ENCODE results near the gene KBTBD13. TPM values are rescaled to one million over a fixed set of nuclear protein-coding genes. Genes with fewer than 3 reads are reported as not detected.

The KBTBD13 gene
- total RNA-seq, 1 experiment from 2014 or later, result not detected

DNA sequence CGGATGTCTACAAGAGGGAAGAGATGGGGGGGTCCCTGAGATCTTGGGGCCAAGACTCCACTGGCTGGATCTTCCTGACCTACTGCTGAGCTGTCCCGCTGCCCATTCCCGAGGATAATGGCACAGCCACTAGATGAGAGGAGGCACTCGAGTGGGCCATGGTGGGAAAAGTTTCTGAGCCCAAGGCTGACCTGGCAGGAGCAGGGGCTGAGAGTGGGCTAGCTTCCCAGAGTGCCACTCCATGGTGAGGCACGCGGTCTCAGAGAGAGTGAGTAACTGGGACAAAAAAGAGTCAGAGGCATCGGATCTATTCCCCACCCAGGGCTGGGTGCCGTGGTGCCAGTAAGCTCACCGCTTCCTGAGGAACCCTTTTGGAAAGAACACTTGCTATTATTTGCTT, 20.4 kb upstream of the KBTBD13 start:
- TF ChIP-seq EZH2phosphoT487 (IDR thresholded peaks at IDR 0.05; ENCODE audit: borderline replicate concordance, low read length) (no peak), EZH2 (IDR thresholded peaks at IDR 0.05; ENCODE audit: low read length, unreplicated experiment) (no peak), CTCF (conservative IDR thresholded peaks at IDR 0.05; ENCODE audit: low read depth, low read length) (no peak)
- ATAC-seq, result no peak
- Histone ChIP-seq H3K9ac (ENCODE audit: low read length) (no peak overlapping the region), H3K79me2 (ENCODE audit: low read length) (no peaks in the 10 kb centered on the region), H4K20me1 (ENCODE audit: low read length) (no peaks in the 10 kb centered on the region), H3K4me3 (ENCODE audit: low read length) (no peak overlapping the region), H3K4me1 (ENCODE audit: insufficient read depth, low read length) (peaks cover 17% of the 10 kb centered on the region), H3F3A (ENCODE audit: low read length, unreplicated experiment) (no peaks in the 10 kb centered on the region), H3K27ac (ENCODE audit: low read length) (no peak overlapping the region), H3K4me2 (ENCODE audit: low read length) (no peak overlapping the region), H3K9me3 (ENCODE audit: low read length) (no peaks in the 10 kb centered on the region), H2AFZ (ENCODE audit: low read length) (no peak overlapping the region), H3K27me3 (ENCODE audit: low read length) (no peaks in the 10 kb centered on the region), H3K9me2 (replicated peaks; ENCODE audit: low read length) (no peaks in the 10 kb centered on the region), H3K36me3 (ENCODE audit: low read depth, low read length) (no peaks in the 10 kb centered on the region)
- ChIA-PET POLR2A (ENCODE audit: unreplicated experiment) (no interaction called here), CTCF (no interaction called here)
- BruUV-seq (replicated peaks), result no TSS peak
- intact Hi-C loops (cut with micrococcal nuclease), result loop anchor here (10.0 kb wide), 1 partner anchor 219 kb away; no protein-coding TSS in a partner anchor
- no peak for DNase-seq

GRCh38 chr15:65056868-65057548, 19.5 kb upstream of the KBTBD13 start:
- ChIA-PET POLR2A (ENCODE audit: unreplicated experiment) (no interaction called here), CTCF (no interaction called here)
- DNase-seq (peak; percentile 84), ATAC-seq (peak; percentile 70)
- no peaks in the 10 kb centered on the region for H4K20me1 ChIP-seq (ENCODE audit: low read length)
- peaks cover 17% of the 10 kb centered on the region for H3K4me1 ChIP-seq (ENCODE audit: insufficient read depth, low read length)
- no peak overlapping the region for H3K4me3 ChIP-seq (ENCODE audit: low read length)
- H2AFZ ChIP-seq (ENCODE audit: low read length), result no peak overlapping the region
- no peak overlapping the region for H3K27ac ChIP-seq (ENCODE audit: low read length)
- no peak overlapping the region for H3K9ac ChIP-seq (ENCODE audit: low read length)
- no peaks in the 10 kb centered on the region for H3K9me3 ChIP-seq (ENCODE audit: low read length)
- H3F3A ChIP-seq (ENCODE audit: low read length, unreplicated experiment), result no peaks in the 10 kb centered on the region
- no peaks in the 10 kb centered on the region for H3K36me3 ChIP-seq (ENCODE audit: low read depth, low read length)
- H3K79me2 ChIP-seq (ENCODE audit: low read length), result no peaks in the 10 kb centered on the region
- H3K9me2 ChIP-seq (replicated peaks; ENCODE audit: low read length), result no peaks in the 10 kb centered on the region
- intact Hi-C loops (cut with micrococcal nuclease), result loop anchor here (10.0 kb wide), 1 partner anchor 218 kb away; no protein-coding TSS in a partner anchor
- no peaks in the 10 kb centered on the region for H3K27me3 ChIP-seq (ENCODE audit: low read length)
- H3K4me2 ChIP-seq (ENCODE audit: low read length), result peak overlapping the region; percentile 43; the same call in 1 of the 2 replicates
- TF ChIP-seq EZH2phosphoT487 (IDR thresholded peaks at IDR 0.05; ENCODE audit: borderline replicate concordance, low read length) (no peak), EZH2 (IDR thresholded peaks at IDR 0.05; ENCODE audit: low read length, unreplicated experiment) (no peak), CTCF (conservative IDR thresholded peaks at IDR 0.05; ENCODE audit: low read depth, low read length) (no peak)
- no TSS peak for BruUV-seq (replicated peaks)

GRCh38 chr15:65057549-65057940, 19.0 kb upstream of the KBTBD13 start:
- Histone ChIP-seq H3K4me2 (ENCODE audit: low read length) (peak overlapping the region; percentile 43; the same call in 1 of the 2 replicates), H3K27me3 (ENCODE audit: low read length) (no peaks in the 10 kb centered on the region), H3K9ac (ENCODE audit: low read length) (no peak overlapping the region), H4K20me1 (ENCODE audit: low read length) (no peaks in the 10 kb centered on the region), H3K9me2 (replicated peaks; ENCODE audit: low read length) (no peaks in the 10 kb centered on the region), H3K4me3 (ENCODE audit: low read length) (no peak overlapping the region), H3K27ac (ENCODE audit: low read length) (no peak overlapping the region), H3K4me1 (ENCODE audit: insufficient read depth, low read length) (peaks cover 17% of the 10 kb centered on the region), H3K9me3 (ENCODE audit: low read length) (no peaks in the 10 kb centered on the region), H3F3A (ENCODE audit: low read length, unreplicated experiment) (no peaks in the 10 kb centered on the region), H2AFZ (ENCODE audit: low read length) (no peak overlapping the region), H3K79me2 (ENCODE audit: low read length) (no peaks in the 10 kb centered on the region), H3K36me3 (ENCODE audit: low read depth, low read length) (no peaks in the 10 kb centered on the region)
- intact Hi-C loops (cut with micrococcal nuclease), result loop anchor here (10.0 kb wide), 1 partner anchor 217 kb away; no protein-coding TSS in a partner anchor
- ATAC-seq (no peak), DNase-seq (no peak)
- ChIA-PET CTCF (no interaction called here), POLR2A (ENCODE audit: unreplicated experiment) (no interaction called here)
- TF ChIP-seq EZH2phosphoT487 (IDR thresholded peaks at IDR 0.05; ENCODE audit: borderline replicate concordance, low read length) (no peak), CTCF (conservative IDR thresholded peaks at IDR 0.05; ENCODE audit: low read depth, low read length) (no peak)
- BruUV-seq (replicated peaks), result no TSS peak
